ENCODE measurements around the gene GAS6.

The GAS6 gene

DNA sequence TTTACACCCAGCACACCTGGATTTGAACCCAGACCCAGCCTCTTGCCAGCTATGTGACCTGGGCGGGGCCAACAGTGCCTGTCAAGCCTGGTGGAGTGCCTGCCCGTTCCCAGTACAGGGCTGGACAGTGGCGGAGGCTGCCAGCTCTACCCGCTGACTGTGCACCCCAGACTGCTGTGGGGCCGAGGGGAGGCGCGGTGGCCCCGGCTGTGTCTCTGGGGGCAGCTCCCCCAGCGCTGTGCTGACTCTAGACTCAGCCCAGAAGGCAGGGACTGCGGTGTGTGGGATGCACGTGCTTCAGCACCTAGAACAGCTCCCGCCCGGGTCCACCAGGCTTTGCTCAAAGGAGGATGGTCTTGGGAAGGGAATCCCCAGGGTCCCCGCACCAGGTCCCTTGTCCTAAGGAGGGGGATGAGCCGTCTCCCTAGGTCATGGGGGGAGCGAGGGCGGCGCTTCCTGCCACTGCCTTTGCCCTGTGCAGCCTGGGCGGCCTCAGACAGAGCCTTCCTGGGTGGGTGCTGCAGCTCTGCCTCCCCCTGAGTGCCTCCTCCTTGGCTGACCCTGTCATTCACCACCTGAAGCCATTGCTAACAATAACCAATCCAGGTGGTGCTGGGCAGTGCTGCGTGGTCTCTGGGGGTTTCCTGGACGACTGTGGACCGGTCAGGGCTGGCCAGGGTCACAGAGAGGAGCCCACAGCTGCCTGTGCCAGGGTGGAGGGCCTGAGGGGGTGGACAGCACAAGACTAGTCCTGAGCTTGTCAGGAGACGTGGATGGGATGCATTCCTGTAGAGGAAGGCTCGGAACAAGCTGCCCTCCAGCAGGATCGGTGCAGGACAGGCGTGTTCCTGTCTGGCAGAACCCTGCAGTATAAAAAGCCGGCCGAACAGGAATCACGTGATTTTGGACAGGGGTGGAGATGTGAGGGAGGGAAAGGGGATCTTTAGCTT is 86.3 kb downstream of the GAS6 start:
- Histone ChIP-seq H3K9me3 (ENCODE audit: insufficient read depth, low read length, severe bottlenecking) (no peaks in the 10 kb centered on the region), H3K27ac (ENCODE audit: low read length) (no peak overlapping the region), H3K79me2 (ENCODE audit: insufficient read depth, low read length) (no peaks in the 10 kb centered on the region), H3K9ac (ENCODE audit: low read depth, low read length) (no peak overlapping the region), H4K20me1 (ENCODE audit: insufficient read depth, low read length) (peaks cover 14% of the 10 kb centered on the region), H3K4me2 (ENCODE audit: insufficient read depth, low read length) (no peak overlapping the region), H3K36me3 (ENCODE audit: insufficient read depth, low read length) (no peaks in the 10 kb centered on the region), H2AFZ (ENCODE audit: low read depth, low read length) (no peak overlapping the region), H3K27me3 (ENCODE audit: insufficient read depth, low read length, poor library complexity) (peaks cover 15% of the 10 kb centered on the region), H3K4me1 (ENCODE audit: insufficient read depth, low read length) (no peaks in the 10 kb centered on the region), H3K4me3 (ENCODE audit: low read depth in 1 of 2, low read length in 2 of 2) (no peak overlapping the region)
- DNase-seq (peak; percentile 67), ATAC-seq (ENCODE audit: insufficient read depth, low read depth) (peak; percentile 99)
- TF ChIP-seq EZH2 (IDR thresholded peaks at IDR 0.05; ENCODE audit: borderline replicate concordance, low read depth, low read length, severe bottlenecking), result no peak
- TF ChIP-seq, protein P1, sequence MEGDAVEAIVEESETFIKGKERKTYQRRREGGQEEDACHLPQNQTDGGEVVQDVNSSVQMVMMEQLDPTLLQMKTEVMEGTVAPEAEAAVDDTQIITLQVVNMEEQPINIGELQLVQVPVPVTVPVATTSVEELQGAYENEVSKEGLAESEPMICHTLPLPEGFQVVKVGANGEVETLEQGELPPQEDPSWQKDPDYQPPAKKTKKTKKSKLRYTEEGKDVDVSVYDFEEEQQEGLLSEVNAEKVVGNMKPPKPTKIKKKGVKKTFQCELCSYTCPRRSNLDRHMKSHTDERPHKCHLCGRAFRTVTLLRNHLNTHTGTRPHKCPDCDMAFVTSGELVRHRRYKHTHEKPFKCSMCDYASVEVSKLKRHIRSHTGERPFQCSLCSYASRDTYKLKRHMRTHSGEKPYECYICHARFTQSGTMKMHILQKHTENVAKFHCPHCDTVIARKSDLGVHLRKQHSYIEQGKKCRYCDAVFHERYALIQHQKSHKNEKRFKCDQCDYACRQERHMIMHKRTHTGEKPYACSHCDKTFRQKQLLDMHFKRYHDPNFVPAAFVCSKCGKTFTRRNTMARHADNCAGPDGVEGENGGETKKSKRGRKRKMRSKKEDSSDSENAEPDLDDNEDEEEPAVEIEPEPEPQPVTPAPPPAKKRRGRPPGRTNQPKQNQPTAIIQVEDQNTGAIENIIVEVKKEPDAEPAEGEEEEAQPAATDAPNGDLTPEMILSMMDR (IDR thresholded peaks at IDR 0.05; ENCODE audit: borderline replicate concordance, extremely low read depth, low read length, poor library complexity, severe bottlenecking), result no peak

DNA sequence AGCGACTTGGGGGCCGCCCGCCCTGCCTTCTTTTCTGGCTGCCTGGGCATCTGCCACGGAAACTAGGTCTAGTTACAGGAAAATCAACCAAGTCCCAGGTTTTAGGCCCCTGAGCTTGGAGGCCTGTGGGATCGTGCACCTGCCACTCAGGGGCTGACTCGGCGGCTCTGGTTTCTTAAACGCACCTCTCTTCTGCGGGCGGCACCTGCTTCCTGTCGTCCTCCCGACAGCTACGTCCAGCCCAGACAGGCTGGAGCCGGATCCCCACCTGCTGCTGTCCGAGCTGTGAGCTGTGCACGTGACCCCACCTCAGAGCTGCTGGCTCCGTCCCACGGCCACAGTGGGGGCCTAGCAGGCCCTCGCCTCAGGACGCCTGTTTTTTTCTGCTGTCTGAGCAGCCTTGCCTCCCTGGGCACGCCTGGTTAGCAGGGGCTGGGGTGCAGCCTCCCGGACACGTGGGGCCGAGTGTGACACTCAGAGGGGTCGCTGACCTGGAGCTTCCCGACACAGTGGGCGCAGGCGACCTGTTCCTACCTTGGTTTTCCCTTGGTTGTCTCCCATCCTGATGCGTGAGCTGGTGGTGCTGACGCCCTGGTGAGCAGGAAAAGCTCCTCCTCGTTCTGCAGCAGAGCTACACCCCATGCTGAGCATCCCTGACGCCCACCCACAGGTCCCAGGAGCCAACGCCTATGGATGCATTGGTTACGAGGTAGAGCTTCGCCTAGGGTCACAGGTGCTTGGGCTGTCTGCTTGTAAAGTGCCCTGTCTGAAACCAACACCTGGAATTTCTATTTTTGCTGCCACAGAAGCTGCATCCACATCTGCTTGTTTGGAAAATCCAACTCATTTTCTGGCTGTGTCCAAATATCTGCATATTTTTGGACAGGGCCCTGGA is 87.4 kb downstream of the GAS6 start:
- Histone ChIP-seq H3K4me2 (ENCODE audit: insufficient read depth, low read length) (no peak overlapping the region), H2AFZ (ENCODE audit: low read depth, low read length) (no peak overlapping the region)
- no peak for DNase-seq

DNA sequence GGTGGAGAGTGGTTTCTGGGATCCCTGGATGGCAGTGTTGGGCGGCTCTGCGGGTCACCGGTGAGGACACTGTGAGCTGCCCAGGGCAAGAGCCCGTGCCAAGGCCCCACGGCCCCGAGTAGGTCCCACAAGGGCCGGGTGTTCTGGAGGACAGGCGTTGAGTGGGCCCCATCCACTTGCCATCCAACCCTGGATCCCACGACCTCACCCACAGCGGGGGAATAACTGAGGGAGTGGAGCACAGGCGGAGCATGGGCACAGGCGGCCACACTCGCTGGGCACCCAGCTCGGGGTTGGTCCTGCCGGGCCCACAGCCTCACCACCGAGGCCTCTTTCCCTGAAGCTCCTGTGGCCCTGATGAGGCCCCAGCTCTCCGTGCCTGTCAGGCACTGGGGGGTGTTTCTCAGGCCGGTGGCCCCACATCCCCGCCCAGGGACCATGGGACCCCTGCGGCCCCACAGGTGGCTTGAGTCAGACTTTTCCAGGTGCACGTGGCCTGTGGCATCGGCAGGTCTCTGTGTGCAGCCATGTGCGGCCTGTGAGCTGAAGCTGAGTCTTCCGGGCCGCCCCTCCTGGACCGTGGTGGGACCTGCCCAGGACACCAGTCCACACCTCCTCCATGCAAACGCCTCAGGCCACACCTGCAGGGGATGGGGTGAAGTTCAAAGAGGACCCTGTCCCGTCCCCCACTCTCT is 88.3 kb downstream of the GAS6 start:
- no peaks in the 10 kb centered on the region for H3K36me3 ChIP-seq (ENCODE audit: insufficient read depth, low read length)
- peaks cover 8% of the 10 kb centered on the region for H3K27me3 ChIP-seq (ENCODE audit: insufficient read depth, low read length, poor library complexity)
- no peaks in the 10 kb centered on the region for H3K79me2 ChIP-seq (ENCODE audit: insufficient read depth, low read length)
- TF ChIP-seq, protein P1 (IDR thresholded peaks at IDR 0.05; ENCODE audit: borderline replicate concordance, extremely low read depth, low read length, poor library complexity, severe bottlenecking), result no peak
- TF ChIP-seq EZH2 (IDR thresholded peaks at IDR 0.05; ENCODE audit: borderline replicate concordance, low read depth, low read length, severe bottlenecking), result no peak
- no peak overlapping the region for H3K9ac ChIP-seq (ENCODE audit: low read depth, low read length)
- DNase-seq (no peak), ATAC-seq (ENCODE audit: insufficient read depth, low read depth) (no peak)
- no peak overlapping the region for H2AFZ ChIP-seq (ENCODE audit: low read depth, low read length)
- H4K20me1 ChIP-seq (ENCODE audit: insufficient read depth, low read length), result peaks cover 14% of the 10 kb centered on the region
- H3K4me1 ChIP-seq (ENCODE audit: insufficient read depth, low read length), result no peaks in the 10 kb centered on the region
- H3K9me3 ChIP-seq (ENCODE audit: insufficient read depth, low read length, severe bottlenecking), result no peaks in the 10 kb centered on the region
- no peak overlapping the region for H3K4me2 ChIP-seq (ENCODE audit: insufficient read depth, low read length)
- H3K4me3 ChIP-seq (ENCODE audit: low read depth in 1 of 2, low read length in 2 of 2), result no peak overlapping the region
- H3K27ac ChIP-seq (ENCODE audit: low read length), result no peak overlapping the region

More for the DNA sequence above, 87.4 kb downstream of the GAS6 start:
- Histone ChIP-seq H3K4me1 (ENCODE audit: insufficient read depth, low read length) (no peaks in the 10 kb centered on the region), H3K9me3 (ENCODE audit: insufficient read depth, low read length, severe bottlenecking) (no peaks in the 10 kb centered on the region), H3K36me3 (ENCODE audit: insufficient read depth, low read length) (no peaks in the 10 kb centered on the region), H3K27ac (ENCODE audit: low read length) (no peak overlapping the region), H3K79me2 (ENCODE audit: insufficient read depth, low read length) (no peaks in the 10 kb centered on the region), H3K9ac (ENCODE audit: low read depth, low read length) (no peak overlapping the region), H3K4me3 (ENCODE audit: low read depth in 1 of 2, low read length in 2 of 2) (no peak overlapping the region), H4K20me1 (ENCODE audit: insufficient read depth, low read length) (peaks cover 14% of the 10 kb centered on the region), H3K27me3 (ENCODE audit: insufficient read depth, low read length, poor library complexity) (peaks cover 13% of the 10 kb centered on the region)
- no peak for ATAC-seq (ENCODE audit: insufficient read depth, low read depth)
- no peak for TF ChIP-seq EZH2 (IDR thresholded peaks at IDR 0.05; ENCODE audit: borderline replicate concordance, low read depth, low read length, severe bottlenecking)
- TF ChIP-seq, protein P1 (IDR thresholded peaks at IDR 0.05; ENCODE audit: borderline replicate concordance, extremely low read depth, low read length, poor library complexity, severe bottlenecking), result no peak

Measured in DND-41 (cell line).